Peyer's patch (tissue), 4 donors: Measurements from ENCODE around the gene NALCN.

Experiments
- CTCF ChIP-seq, 6 experiments: fragments of 450-650 bp in 4 of 6; fragments of 200-600 bp in 2 of 6; sonication (generic) in 1 of 6; IDR thresholded peaks; one replicate each; pipeline ENCODE4 v1.5.1; 2017 to 2019; ENCODE audit warnings: antibody characterized with exemption in 6 of 6, mild to moderate bottlenecking in 3 of 6, moderate library complexity in 1 of 6
- POLR2A ChIP-seq, 2 donors: fragments of 450-650 bp; IDR thresholded peaks; one replicate each; pipeline ENCODE4 v1.5.1; 2017; ENCODE audit warnings: antibody characterized with exemption in 2 of 2, mild to moderate bottlenecking in 2 of 2, moderate library complexity in 2 of 2

GRCh38 chr13:101425623-101426022 is 9.3 kb upstream of the NALCN start:
- TF ChIP-seq CTCF (IDR thresholded peaks at IDR 0.05) (no peak), POLR2A (IDR thresholded peaks at IDR 0.05) (no peak)
